ENCODE results near the gene ZNF358. TPM values are rescaled to one million over a fixed set of nuclear protein-coding genes. Genes with fewer than 3 reads are reported as not detected.

The ZNF358 gene
- total RNA-seq, 1 donor: 33.9 TPM

DNA sequence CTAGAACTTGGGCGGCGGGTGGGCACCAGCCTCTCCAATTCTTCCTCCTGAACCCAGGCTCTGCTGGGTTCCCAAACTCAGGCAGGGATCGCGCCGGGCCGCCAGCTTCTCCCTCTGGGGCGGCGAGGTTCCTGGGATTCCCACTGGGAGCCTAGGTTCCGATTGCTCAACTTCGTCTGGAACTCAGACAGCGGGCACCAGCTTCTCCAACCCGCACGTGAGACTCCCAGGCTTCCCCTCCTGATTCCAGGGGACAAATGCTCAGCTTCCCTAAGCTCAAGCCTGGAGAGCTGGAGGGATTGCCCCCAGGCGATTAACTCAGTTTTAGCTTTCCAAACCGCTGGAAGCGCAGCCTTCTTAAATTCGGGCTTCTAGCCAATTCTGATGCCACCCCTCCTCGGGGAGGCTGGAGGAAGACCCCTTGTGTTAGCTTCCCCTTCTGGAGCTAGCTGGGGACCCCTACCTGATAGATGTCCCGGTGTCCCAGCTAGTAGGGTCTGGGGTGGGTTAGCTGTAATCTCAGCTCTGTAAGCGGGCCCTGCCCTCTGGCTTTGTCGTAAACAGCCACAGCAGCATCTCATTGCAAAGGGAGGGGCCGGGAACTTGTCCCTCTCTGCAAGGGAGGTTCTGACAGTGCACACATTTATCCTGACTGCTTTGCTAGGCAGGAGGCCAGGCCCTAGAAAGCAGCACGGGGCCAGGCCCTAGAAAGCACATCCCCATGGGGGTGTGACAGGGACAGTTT, 7.2 kb downstream of the ZNF358 start:
- peak overlapping the region; percentile 83 for H3K4me3 ChIP-seq (ENCODE audit: low read depth, low read length)
- TF ChIP-seq, protein P1, sequence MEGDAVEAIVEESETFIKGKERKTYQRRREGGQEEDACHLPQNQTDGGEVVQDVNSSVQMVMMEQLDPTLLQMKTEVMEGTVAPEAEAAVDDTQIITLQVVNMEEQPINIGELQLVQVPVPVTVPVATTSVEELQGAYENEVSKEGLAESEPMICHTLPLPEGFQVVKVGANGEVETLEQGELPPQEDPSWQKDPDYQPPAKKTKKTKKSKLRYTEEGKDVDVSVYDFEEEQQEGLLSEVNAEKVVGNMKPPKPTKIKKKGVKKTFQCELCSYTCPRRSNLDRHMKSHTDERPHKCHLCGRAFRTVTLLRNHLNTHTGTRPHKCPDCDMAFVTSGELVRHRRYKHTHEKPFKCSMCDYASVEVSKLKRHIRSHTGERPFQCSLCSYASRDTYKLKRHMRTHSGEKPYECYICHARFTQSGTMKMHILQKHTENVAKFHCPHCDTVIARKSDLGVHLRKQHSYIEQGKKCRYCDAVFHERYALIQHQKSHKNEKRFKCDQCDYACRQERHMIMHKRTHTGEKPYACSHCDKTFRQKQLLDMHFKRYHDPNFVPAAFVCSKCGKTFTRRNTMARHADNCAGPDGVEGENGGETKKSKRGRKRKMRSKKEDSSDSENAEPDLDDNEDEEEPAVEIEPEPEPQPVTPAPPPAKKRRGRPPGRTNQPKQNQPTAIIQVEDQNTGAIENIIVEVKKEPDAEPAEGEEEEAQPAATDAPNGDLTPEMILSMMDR (IDR thresholded peaks at IDR 0.05; ENCODE audit: insufficient read depth, low read length): no peak

DNA sequence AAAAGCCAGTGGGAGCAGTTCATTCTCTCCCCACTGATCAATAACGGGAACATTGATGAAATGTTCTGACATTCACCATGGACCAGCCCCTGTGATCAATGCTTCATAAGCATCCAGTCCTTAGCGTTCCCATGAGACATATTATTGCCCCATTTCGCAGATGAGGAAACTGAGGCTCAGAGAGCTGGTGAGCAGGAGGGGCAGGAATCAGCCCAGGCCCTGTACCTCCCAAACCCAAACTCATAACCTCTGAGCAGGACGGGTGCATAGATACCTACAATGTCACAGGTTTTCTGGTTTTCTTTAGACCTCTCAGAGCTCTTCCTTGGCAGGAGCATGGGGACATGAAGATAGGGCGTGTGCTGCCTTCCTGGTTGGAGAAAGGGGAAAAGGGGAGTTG, 8.6 kb downstream of the ZNF358 start:
- TF ChIP-seq, protein P1 (IDR thresholded peaks at IDR 0.05; ENCODE audit: insufficient read depth, low read length): no peak
- no peak for DNase-seq (ENCODE audit: low read depth)
- H3K4me3 ChIP-seq (ENCODE audit: low read depth, low read length): no peak overlapping the region

More for the DNA sequence above, 7.2 kb downstream of the ZNF358 start:
- peak; percentile 36 for DNase-seq (ENCODE audit: low read depth)

DNA sequence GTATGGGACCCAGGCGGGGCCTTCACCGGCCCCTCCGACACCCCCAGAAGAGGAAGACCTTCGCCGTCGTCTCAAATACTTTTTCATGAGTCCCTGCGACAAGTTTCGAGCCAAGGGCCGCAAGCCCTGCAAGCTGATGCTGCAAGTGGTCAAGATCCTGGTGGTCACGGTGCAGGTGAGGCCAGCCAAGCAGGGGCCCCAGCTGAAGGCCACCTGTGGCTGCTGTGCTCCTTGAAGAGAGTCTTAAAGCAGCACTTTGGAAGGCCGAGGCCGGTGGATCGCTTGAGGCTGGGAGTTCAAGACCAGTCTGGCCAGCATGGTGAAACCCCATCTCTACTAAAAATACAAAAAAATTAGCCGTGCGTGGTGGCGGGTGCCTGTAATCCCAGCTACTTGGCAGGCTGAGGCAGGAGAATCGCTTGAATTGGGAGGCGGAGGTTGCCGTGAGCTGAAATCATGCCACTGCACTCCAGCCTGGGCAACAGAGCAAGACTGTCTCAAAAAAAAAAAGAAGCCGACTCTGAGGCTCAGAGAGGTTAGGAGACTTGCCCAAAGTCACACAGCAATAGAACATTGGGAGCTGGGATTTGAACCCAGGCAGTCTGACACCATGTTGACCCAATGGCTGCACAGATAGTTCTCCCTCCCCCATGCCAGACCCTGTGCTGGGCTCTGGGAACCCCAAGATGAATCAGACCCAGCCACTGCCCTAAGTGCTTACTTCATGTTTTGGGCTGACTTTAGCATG, 9.3 kb downstream of the ZNF358 start:
- no peak for DNase-seq (ENCODE audit: low read depth)
- TF ChIP-seq, protein P1 (IDR thresholded peaks at IDR 0.05; ENCODE audit: insufficient read depth, low read length): no peak
- H3K4me3 ChIP-seq (ENCODE audit: low read depth, low read length): no peak overlapping the region

DNA sequence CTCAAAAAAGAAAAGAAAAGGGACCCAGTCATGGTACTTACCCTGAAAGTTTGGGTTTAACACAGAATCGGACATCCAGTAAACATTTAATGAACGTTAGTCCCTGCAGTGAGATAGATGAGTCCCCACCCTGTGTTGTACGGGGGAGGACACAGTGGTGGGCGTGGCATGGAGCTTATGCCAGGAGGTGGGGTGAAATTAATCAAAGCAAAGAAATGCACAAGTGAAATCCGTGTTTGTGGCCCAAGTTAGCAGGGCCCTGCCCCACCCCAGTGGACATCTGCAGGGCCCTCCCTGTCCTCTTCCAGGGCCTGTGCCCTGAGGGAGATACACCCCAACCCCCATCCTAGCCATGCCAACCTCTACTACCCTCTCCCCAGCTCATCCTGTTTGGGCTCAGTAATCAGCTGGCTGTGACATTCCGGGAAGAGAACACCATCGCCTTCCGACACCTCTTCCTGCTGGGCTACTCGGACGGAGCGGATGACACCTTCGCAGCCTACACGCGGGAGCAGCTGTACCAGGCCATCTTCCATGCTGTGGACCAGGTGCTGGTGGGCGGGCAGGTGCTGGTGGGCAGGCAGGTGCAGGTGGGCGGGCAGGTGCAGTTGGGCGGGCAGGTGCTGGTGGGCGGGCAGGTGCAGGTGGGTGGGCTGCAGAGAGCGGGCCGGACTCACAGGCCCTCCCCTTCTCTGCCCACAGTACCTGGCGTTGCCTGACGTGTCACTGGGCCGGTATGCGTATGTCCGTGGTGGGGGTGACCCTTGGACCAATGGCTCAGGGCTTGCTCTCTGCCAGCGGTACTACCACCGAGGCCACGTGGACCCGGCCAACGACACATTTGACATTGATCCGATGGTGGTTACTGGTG, 10.4 kb downstream of the ZNF358 start:
- DNase-seq (ENCODE audit: low read depth): no peak
- TF ChIP-seq, protein P1 (IDR thresholded peaks at IDR 0.05; ENCODE audit: insufficient read depth, low read length): no peak
- no peak overlapping the region for H3K4me3 ChIP-seq (ENCODE audit: low read depth, low read length)

DNA sequence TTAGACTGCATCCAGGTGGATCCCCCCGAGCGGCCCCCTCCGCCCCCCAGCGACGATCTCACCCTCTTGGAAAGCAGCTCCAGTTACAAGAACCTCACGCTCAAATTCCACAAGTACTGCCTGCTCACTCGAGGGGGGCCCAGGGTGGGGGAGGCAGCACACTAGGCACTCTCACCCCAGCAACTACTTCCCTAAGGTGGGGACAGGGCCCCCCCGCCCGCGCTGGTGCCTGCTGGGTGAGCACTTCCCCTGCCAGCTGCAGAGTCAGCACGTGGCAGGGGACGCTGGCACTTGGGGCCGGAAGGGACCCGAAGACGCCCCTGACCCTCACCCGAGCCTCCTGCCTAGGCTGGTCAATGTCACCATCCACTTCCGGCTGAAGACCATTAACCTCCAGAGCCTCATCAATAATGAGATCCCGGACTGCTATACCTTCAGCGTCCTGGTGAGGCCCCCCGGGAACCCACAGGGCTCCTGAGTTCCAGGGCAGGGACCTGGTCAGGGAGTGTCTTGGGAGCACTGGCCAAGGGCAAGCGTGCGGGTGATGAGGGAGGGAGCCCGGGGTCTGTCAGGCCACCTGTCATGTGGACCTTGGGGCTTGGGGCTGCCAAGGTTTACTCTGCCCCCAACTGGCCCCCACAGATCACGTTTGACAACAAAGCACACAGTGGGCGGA, 11.8 kb downstream of the ZNF358 start:
- TF ChIP-seq, protein P1 (IDR thresholded peaks at IDR 0.05; ENCODE audit: insufficient read depth, low read length): no peak
- H3K4me3 ChIP-seq (ENCODE audit: low read depth, low read length): no peak overlapping the region
- no peak for DNase-seq (ENCODE audit: low read depth)

DNA sequence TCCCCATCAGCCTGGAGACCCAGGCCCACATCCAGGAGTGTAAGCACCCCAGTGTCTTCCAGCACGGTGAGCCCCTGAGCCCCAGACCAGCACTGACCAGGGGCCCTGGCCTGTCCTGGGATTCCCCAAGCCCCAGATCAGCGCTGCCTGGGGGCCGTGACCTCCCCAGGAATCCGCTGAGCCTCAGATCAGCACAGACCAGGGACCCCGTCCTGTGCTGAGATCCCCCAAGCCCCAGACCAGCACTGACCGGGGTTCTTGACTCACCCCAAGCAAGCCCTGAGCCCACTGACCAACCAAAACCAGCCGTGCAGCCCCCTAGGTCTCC, 12.3 kb downstream of the ZNF358 start:
- no peak overlapping the region for H3K4me3 ChIP-seq (ENCODE audit: low read depth, low read length)
- DNase-seq (ENCODE audit: low read depth): no peak
- TF ChIP-seq, protein P1 (IDR thresholded peaks at IDR 0.05; ENCODE audit: insufficient read depth, low read length): no peak
